Neural cell (in vitro differentiated cells): ENCODE data around the gene RFC3. TPM values are rescaled to one million over a fixed set of nuclear protein-coding genes. Genes with fewer than 3 reads are reported as not detected.
A peak's percentile ranks its signal among the peaks of the same experiment; 100 is the strongest.

ENCODE experiments used
- H2AFZ ChIP-seq: fragments of 200-600, 300-800 bp; sonication (generic), shearing (Covaris generic); 2 replicates; pipeline ENCODE4 v1.6.0; 2014; ENCODE audit warnings: low read depth, mild to moderate bottlenecking, antibody characterized with exemption, low read length, moderate library complexity
- H3F3A ChIP-seq: fragments of 200-600 bp; shearing (Covaris generic); 2 replicates; pipeline ENCODE4 v1.6.1; 2016; ENCODE audit warnings: mild to moderate bottlenecking, moderate library complexity, mixed read lengths, antibody characterized with exemption, low read length; ENCODE audit not compliant: insufficient read depth, poor library complexity, severe bottlenecking
- H3K27ac ChIP-seq: fragments of 200-600, 300-800 bp; sonication (generic), shearing (Covaris generic); 2 replicates; pipeline ENCODE4 v1.5.1; 2014; ENCODE audit warnings: mild to moderate bottlenecking, low read length, moderate library complexity
- H3K27me3 ChIP-seq: fragments of 300-800, 200-600 bp; sonication (generic), shearing (Covaris generic); 2 replicates; pipeline ENCODE4 v1.6.0; 2014; ENCODE audit warnings: mild to moderate bottlenecking, low read depth, low read length, moderate library complexity; ENCODE audit not compliant: insufficient read depth
- H3K36me3 ChIP-seq: fragments of 300-800, 200-600 bp; sonication (generic), shearing (Covaris generic); 2 replicates; pipeline ENCODE4 v1.5.1; 2014; ENCODE audit warnings: mild to moderate bottlenecking, antibody characterized with exemption, low read length, moderate library complexity; ENCODE audit not compliant: insufficient read depth
- H3K4me2 ChIP-seq: fragments of 300-800, 200-600 bp; sonication (generic), shearing (Covaris generic); 2 replicates; pipeline ENCODE4 v1.6.0; 2014; ENCODE audit warnings: mild to moderate bottlenecking, low read length
- H3K4me3 ChIP-seq: fragments of 300-800, 200-600 bp; sonication (generic), shearing (Covaris generic); 2 replicates; pipeline ENCODE4 v1.5.1; 2014; ENCODE audit warnings: mild to moderate bottlenecking, low read length, moderate library complexity
- H3K79me2 ChIP-seq: fragments of 200-600 bp; shearing (Covaris generic); replicated peaks from 2 replicates; pipeline ENCODE4 v1.6.0; 2014; ENCODE audit warnings: mild to moderate bottlenecking, low read length, moderate library complexity; ENCODE audit not compliant: insufficient read depth
- H3K9ac ChIP-seq: fragments of 300-800, 200-600 bp; sonication (generic), shearing (Covaris generic); 2 replicates; pipeline ENCODE4 v1.6.1; 2016; ENCODE audit warnings: mild to moderate bottlenecking, low read length, mixed read lengths
- H3K9me2 ChIP-seq: fragments of 200-600 bp; shearing (Covaris generic); 2 replicates; pipeline ENCODE4 v1.6.1; 2016; ENCODE audit warnings: mild to moderate bottlenecking, low read length, mixed read lengths; ENCODE audit not compliant: insufficient read depth
- H3K9me3 ChIP-seq: fragments of 200-600, 300-800 bp; sonication (generic), shearing (Covaris generic); 2 replicates; pipeline ENCODE4 v1.6.1; 2016; ENCODE audit warnings: mild to moderate bottlenecking, mixed run types, low read length, moderate library complexity, mixed read lengths
- H4K20me1 ChIP-seq: fragments of 200-600 bp; shearing (Covaris generic); 2 replicates; pipeline ENCODE4 v1.6.1; 2016; ENCODE audit warnings: mild to moderate bottlenecking, mixed run types; ENCODE audit not compliant: insufficient read depth
- EP300 ChIP-seq: fragments of 450-650 bp; conservative IDR thresholded peaks from 2 replicates; pipeline ENCODE4 v1.6.1; 2014; ENCODE audit warnings: antibody characterized with exemption, mild to moderate bottlenecking, moderate library complexity; ENCODE audit not compliant: poor library complexity, severe bottlenecking
- EZH2 ChIP-seq: fragments of 200-600, 300-800 bp; shearing (Covaris generic), sonication (generic); IDR thresholded peaks from 2 replicates; pipeline ENCODE4 v1.6.1; 2014; ENCODE audit warnings: antibody characterized with exemption, low read length, borderline replicate concordance, mild to moderate bottlenecking; ENCODE audit not compliant: insufficient read depth, poor library complexity, severe bottlenecking
- MXI1 ChIP-seq: fragments of 450-650 bp; conservative IDR thresholded peaks from 2 replicates; pipeline ENCODE4 v1.6.1; 2014; ENCODE audit warnings: antibody characterized with exemption, mild to moderate bottlenecking; ENCODE audit not compliant: poor library complexity, severe bottlenecking
- POLR2AphosphoS5 ChIP-seq: IDR thresholded peaks from 2 replicates; pipeline ENCODE4 v1.6.1; 2012
- RAD21 ChIP-seq: fragments of 450-650 bp; conservative IDR thresholded peaks from 2 replicates; pipeline ENCODE4 v1.6.1; 2014; ENCODE audit warnings: antibody characterized with exemption, mild to moderate bottlenecking, moderate library complexity
- SMC3 ChIP-seq: fragments of 450-650 bp; conservative IDR thresholded peaks from 2 replicates; pipeline ENCODE4 v1.6.1; 2014; ENCODE audit warnings: antibody characterized with exemption, mild to moderate bottlenecking, moderate library complexity; ENCODE audit not compliant: poor library complexity
- TAF1 ChIP-seq: IDR thresholded peaks from 2 replicates; pipeline ENCODE4 v1.6.1; 2012; ENCODE audit warnings: low read depth
- polyA plus RNA-seq: library from polyadenylated mRNA; depleted of rRNA; stranded (reverse); fragments of >200 nt; gene quantifications from 2 replicates; pipeline ENCODE4 v1.2.3, GENCODE V29; 2014
- TF ChIP-seq, protein P1 (sequence below): fragments of 450-650 bp; IDR thresholded peaks from 2 replicates; pipeline ENCODE4 v1.5.1; 2014; ENCODE audit warnings: antibody characterized with exemption, mild to moderate bottlenecking, moderate library complexity; ENCODE audit not compliant: poor library complexity, severe bottlenecking
- TF ChIP-seq, protein P2 (sequence below): IDR thresholded peaks from 2 replicates; pipeline ENCODE4 v1.6.1; 2012; ENCODE audit warnings: borderline replicate concordance

Gene RFC3
- polyA plus RNA-seq, 1 donor from 2014 or later, result 13.8 TPM

DNA sequence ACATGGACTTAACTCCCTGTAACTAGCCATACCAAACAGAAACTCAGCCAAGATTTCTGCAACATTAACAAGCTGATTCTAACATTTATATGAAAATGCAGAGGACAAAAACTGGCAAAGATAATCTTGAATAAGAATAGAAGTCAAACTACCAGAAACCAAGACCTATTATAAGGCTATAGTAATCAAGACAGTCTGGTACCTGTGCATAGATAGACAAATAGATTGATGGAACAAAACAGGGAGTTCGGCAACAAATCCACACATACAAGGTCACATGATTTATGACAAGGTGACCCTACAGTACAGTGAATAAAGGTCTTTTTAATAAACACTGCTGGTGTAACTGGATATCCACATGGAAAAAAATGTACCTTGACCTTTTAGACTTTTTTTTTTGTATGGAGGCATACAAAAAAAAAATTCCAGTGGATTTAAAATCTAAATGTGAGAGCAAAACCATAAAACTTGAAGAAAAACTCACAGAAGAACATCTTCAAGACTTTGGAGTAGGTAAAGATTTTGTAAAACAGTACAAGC lies 2.9 kb upstream of the RFC3 start:
- Histone ChIP-seq H3K9me2 (no peaks in the 10 kb centered on the region), H2AFZ (no peak overlapping the region), H3K36me3 (no peaks in the 10 kb centered on the region), H3K27ac (no peak overlapping the region), H3K4me3 (no peak overlapping the region), H3K9ac (no peak overlapping the region), H3K27me3 (no peaks in the 10 kb centered on the region), H3K4me2 (no peak overlapping the region), H3K9me3 (no peaks in the 10 kb centered on the region), H4K20me1 (no peaks in the 10 kb centered on the region), H3K79me2 (peaks cover 11% of the 10 kb centered on the region), H3F3A (no peaks in the 10 kb centered on the region)
- TF ChIP-seq SMC3 (no peak), EP300 (no peak), TAF1 (no peak), RAD21 (no peak), EZH2 (no peak)
- TF ChIP-seq, protein P1, sequence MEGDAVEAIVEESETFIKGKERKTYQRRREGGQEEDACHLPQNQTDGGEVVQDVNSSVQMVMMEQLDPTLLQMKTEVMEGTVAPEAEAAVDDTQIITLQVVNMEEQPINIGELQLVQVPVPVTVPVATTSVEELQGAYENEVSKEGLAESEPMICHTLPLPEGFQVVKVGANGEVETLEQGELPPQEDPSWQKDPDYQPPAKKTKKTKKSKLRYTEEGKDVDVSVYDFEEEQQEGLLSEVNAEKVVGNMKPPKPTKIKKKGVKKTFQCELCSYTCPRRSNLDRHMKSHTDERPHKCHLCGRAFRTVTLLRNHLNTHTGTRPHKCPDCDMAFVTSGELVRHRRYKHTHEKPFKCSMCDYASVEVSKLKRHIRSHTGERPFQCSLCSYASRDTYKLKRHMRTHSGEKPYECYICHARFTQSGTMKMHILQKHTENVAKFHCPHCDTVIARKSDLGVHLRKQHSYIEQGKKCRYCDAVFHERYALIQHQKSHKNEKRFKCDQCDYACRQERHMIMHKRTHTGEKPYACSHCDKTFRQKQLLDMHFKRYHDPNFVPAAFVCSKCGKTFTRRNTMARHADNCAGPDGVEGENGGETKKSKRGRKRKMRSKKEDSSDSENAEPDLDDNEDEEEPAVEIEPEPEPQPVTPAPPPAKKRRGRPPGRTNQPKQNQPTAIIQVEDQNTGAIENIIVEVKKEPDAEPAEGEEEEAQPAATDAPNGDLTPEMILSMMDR, result no peak

DNA sequence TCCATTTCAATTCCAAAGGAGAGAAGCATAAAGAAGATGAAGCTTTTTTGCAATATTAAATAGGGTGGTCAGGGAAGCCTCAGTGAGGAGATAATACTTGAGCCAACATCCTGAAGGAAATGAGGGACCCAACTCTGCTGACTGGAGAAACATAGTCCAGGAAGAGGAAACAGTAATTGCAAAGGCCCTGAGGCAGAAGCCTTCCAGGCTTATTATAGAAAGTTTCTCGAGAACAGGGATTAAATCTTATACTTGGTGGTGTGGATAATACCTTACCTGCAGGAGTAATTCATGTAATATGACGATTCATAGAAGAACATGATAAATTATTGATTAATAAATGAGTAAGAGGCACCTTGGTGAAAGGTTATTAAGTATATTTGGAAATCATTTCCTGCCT lies 1.0 kb upstream of the RFC3 start:
- no peak overlapping the region for H3K4me2 ChIP-seq
- no peak overlapping the region for H3K27ac ChIP-seq
- peaks cover 12% of the 10 kb centered on the region for H3K79me2 ChIP-seq
- H3F3A ChIP-seq, result no peaks in the 10 kb centered on the region
- H3K4me3 ChIP-seq, result no peak overlapping the region
- H3K27me3 ChIP-seq, result no peaks in the 10 kb centered on the region
- H2AFZ ChIP-seq, result peak overlapping the region; percentile 99
- H4K20me1 ChIP-seq, result no peaks in the 10 kb centered on the region
- no peaks in the 10 kb centered on the region for H3K9me3 ChIP-seq
- H3K9ac ChIP-seq, result no peak overlapping the region
- TF ChIP-seq, protein P2, sequence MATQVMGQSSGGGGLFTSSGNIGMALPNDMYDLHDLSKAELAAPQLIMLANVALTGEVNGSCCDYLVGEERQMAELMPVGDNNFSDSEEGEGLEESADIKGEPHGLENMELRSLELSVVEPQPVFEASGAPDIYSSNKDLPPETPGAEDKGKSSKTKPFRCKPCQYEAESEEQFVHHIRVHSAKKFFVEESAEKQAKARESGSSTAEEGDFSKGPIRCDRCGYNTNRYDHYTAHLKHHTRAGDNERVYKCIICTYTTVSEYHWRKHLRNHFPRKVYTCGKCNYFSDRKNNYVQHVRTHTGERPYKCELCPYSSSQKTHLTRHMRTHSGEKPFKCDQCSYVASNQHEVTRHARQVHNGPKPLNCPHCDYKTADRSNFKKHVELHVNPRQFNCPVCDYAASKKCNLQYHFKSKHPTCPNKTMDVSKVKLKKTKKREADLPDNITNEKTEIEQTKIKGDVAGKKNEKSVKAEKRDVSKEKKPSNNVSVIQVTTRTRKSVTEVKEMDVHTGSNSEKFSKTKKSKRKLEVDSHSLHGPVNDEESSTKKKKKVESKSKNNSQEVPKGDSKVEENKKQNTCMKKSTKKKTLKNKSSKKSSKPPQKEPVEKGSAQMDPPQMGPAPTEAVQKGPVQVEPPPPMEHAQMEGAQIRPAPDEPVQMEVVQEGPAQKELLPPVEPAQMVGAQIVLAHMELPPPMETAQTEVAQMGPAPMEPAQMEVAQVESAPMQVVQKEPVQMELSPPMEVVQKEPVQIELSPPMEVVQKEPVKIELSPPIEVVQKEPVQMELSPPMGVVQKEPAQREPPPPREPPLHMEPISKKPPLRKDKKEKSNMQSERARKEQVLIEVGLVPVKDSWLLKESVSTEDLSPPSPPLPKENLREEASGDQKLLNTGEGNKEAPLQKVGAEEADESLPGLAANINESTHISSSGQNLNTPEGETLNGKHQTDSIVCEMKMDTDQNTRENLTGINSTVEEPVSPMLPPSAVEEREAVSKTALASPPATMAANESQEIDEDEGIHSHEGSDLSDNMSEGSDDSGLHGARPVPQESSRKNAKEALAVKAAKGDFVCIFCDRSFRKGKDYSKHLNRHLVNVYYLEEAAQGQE, result no peak
- TF ChIP-seq SMC3, result no peak
- TF ChIP-seq RAD21, result no peak
- TF ChIP-seq, protein P1, result no peak
- TF ChIP-seq POLR2AphosphoS5, result no peak
- TF ChIP-seq TAF1, result no peak
- no peak for TF ChIP-seq MXI1
- TF ChIP-seq EP300, result no peak
- no peak for TF ChIP-seq EZH2
- no peaks in the 10 kb centered on the region for H3K9me2 ChIP-seq
- no peaks in the 10 kb centered on the region for H3K36me3 ChIP-seq
